Stimulated activated CD4-positive, alpha-beta T cell treated with anti-CD3 and anti-CD28 coated beads, Interleukin-2, amount 100 ng/mL, for 4 hours (primary cell): Measurements from ENCODE around the gene ATP5MC3.
"Not testable (repeated sequence)": the region's sequence is repeated elsewhere in the genome, so short reads cannot be mapped to it uniquely, and the experiment has no call there.

Experiments used
- DNase-seq: peaks from one replicate; pipeline ENCODE4 v3.0.0-alpha.2; 2020; ENCODE audit warnings: low read depth

ATP5MC3 gene

GRCh38 chr2:175181104-175181876, at the start of gene ATP5MC3:
ATP5MC3 (minus strand) TSS chr2:175181710; CDS start chr2:175181393, 317 bp downstream.
- peak; percentile 86 for DNase-seq

DNA sequence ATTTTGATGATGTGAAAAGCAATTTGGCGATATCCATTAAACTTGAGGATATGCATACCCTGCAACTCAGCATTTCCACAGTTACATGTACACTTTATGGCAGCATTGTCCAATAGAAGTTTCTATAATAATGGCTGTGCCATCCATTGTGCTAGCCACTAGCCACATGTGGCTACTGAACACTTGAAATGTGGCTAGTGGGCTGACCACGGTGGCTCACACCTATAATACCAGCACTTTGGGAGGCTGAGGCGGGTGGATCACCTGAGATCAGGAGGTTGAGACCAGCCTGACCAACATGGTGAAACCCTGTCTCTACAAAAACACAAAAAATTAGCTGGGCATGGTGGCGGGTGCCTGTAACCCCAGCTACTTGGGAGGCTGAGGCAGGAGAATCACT, 47.1 kb upstream of the ATP5MC3 start:
- not testable (repeated sequence) for DNase-seq

DNA sequence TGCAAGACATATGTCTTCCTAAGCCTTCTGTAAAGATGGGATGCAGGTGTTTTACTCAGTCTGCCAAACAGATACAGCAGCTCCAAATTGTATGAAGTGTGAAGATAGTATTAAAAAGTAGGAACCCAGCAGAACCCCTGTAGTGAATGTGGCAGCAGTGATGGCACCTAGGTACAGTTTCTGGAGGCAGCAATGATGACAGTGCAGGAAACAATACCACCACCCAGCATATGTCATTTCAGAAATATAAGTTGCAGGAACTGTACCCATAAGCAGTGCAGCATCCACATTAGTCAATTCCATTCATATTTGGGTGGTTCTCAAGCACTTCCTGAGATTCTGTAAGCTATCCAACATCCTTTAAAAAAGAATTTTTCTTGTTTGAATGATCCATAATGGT, 46.7 kb upstream of the ATP5MC3 start:
- no peak for DNase-seq

GRCh38 chr2:175227393-175227792, 45.9 kb upstream of the ATP5MC3 start:
- no peak for DNase-seq

- DNase-seq = no peak
Measured at GRCh38 chr2:175220075-175220474, 38.6 kb upstream of the ATP5MC3 start.

DNA sequence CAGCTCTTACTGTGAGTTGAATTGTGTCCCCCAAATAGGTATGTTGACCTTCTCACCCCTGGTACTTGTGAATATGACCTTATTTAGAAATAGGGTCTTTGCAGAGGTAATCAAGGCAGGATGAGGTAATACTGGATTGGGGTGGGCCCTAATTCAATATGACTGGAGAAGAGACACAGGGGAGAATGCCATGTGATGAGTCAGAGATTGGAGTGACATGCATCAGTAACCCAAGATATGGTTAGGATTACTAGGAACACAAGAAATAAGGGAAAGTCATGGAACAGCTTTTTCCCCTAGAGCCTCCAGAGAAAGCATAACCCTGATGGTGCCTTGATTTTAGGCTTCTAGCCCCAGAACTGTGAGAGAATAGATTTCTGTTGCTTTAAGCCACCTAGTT, 37.0 kb upstream of the ATP5MC3 start:
- no peak for DNase-seq

DNA sequence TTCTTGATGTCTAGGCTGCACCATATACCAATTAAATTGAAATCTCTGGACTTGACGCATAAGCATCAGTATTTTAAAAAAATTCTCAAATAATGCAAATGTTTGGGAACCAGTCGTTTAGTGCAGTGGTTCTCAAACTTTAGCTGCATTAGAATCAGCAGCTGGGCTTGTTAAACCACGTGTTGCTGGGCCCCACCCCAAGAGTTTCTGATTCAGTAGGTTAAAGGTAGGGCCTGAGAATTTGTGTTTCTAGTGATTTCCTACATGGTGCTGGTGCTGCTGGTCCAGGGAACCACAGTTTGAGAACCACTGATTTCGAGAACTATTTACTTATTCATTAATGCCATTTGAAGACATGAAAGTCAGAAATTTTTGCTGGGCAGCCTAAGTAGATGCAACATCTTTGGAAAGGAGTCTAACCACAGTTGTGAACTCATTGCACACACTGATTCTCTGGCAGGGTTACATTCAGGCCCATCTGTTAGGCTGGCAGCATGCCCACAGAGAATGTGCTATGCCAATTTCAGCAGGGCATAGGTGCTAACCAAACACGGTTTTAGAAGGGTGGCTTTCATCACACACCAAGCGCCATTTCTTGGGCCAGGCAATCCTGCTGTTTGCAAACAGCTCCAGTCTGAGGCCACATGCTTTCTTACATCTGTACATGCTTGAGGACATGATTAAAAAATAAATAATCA, 26.4 kb upstream of the ATP5MC3 start:
- DNase-seq = no peak

DNA sequence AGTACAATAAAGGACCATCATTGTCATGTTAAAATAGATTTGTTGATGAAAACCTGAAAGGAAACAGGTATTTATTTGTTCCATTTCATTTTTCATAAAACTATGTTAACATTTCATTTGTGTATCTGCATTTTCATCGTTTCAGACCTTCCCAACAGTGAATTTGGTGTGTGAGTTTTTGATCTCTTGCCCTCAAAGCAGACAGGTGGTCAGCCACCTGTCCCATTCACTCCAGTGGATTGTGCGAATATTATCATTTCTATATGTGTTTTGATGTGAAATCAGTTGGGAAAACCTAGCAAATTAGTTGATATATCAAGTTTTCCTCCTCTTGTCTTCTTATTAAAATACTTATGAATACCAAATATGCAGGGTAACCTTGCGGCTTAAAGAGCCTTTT, 25.4 kb upstream of the ATP5MC3 start:
- DNase-seq = no peak

DNA sequence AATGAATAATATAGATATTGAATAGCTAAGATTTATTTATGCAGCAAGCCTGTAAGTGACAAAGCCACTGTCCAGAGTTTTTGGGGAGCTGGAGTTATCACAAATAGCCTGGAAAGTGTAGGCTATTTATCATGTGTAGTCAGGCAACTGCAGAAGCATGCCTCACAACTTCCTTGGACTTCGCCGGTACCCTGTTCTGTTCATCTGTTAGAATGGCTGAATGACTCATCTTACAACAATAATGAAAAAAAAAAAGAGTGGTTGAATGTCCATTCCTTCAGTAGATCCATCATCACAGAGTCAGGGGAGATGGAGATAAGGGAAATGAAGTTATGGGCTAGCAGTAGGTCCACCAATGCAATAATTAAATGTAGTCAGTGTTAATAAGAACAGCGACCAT, 24.0 kb upstream of the ATP5MC3 start:
- DNase-seq = no peak

DNA sequence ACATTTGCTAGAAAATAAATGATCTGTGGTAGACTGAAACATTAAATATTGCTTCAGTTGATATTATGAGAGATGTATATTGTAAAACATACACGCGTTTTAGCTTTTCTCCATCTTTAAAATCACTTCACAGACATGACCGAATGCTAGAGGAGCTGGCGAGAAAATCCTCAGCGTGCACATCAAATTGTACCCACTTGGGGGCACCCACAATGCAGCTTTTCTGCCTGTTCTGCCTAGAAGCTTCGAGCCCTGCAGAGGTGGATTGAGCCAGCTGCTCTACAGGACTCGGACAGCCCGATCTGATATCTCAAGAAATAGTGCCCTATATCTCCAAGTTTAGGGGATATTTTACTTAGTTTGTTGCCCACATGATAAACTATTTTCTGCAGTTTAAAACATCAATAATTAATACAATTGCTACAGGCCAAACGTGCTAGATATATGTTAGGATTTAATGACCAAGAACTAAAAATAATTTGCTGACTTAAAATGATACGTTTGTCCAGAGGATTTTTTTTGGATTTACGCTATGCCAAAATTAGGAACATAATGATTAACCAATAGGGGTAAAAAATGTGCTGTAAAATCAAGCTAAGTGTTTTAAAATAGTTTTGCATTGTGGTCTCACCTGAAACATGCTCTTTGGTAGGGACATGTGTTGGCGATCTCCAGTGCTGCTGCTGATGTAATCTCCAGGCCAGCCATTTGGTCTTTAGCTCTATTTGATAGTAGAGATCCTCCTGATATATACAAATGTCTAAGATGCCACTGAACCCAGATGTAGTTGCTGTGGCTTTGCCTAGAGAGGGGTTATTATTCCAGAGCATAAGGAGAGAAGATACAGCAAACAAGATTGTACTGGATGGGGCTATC, 22.3 kb upstream of the ATP5MC3 start:
- peak; percentile 11 for DNase-seq

DNA sequence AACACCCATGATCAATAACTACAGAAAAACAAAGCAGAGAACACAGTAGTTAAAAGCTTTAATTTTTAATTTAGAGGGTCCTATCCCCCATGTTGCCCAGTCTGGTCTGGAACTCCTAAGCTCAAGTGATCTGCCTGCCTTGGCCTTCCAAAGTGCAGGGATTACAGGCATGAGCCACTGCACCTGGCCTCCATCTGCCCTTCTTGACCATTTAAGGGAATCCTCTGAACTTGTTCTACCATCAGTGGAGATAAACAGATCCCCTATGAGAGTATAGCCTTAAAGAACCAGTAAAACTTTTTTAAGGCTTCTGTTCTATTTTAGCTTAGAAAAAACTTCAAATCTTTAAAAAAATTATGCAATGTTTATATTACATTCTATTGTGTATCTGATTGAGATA, 13.5 kb upstream of the ATP5MC3 start:
- DNase-seq = no peak

- DNase-seq = no peak
Measured at GRCh38 chr2:175188761-175189160, 7.3 kb upstream of the ATP5MC3 start.

- DNase-seq = no peak
Measured at GRCh38 chr2:175187378-175187777, 5.9 kb upstream of the ATP5MC3 start.

DNA sequence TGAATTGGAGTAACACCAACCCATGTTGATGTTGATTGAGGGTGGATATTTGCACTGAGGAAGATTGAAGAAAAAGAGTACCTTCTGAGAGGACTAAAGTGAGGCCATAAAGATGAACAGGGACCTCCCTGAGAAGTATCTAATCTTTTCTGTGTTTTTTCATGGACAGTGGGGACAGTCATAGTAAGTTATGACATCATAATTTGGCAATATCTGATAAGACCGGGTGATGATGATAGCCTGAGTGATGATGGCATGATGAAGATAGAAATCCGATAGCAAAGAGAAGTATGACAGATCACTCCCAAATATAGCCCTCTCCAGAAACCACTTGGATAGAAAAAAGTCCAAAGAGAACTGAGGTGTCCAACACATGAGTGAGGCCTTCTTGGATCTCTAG, 2.2 kb upstream of the ATP5MC3 start:
- DNase-seq = no peak

DNA sequence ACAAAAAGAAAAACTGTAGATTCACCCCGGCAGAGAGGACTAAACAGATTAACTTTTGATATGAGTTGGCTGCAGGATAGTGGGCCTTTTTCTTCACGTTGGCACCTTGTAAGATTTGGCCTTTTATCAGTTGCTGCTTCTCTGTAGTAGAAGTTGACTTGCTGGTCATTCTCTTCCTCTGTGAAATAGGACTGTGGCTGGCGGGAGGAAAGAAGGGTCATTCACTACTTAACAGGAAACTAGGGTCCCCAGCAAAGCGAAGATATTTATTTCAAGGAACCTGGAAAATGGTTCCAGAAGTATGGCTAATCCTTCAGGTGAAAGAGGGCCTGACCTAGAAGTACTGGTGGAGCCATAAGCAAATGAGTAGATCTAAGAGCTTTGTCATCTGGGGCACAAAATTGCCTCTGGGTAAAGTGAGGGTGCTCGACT, 383 bp upstream of the ATP5MC3 start:
- DNase-seq = no peak

DNA sequence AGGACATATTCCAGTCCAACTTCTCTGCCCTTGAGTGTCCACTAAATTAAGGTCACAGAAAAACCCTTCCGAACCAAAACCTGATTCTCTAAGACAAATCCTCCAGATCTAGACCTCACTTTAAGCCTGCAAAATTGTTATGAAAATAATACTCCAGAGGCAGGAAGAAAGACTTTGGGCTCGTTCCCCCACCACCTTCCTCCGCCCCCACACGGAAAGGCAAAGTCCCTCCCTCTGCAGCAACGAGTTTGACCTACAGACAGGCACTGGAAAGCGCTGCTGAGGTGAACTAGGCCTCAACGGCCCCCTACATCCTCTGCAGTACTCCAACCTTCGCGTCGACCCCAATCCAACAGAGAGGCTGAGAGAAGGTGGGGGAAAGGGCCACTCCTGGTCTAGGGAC, 808 bp downstream of the ATP5MC3 start:
- peak; percentile 48 for DNase-seq

GRCh38 chr2:175176624-175177023, 4.9 kb downstream of the ATP5MC3 start:
- no peak for DNase-seq

DNA sequence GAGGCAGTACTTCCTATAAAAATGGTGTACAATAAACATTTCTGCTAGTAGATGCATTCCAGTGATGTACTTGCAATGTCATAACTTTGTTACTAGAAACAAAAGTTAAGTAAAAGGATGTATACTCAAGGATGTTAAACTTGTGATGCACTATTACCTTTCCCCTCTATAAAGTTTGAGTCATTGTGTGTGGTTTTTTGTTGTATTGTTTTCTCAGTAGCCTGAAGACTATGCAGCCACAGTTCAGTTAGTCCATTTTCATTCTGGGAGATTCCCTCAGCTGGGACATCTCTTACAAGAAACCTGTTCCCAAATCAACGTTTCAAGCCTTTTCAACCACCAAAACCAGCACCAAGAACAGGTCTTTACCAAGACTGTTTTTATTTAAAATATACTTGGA, 5.6 kb downstream of the ATP5MC3 start:
- DNase-seq = no peak

- DNase-seq = no peak
Measured at GRCh38 chr2:175175320-175175719, 6.2 kb downstream of the ATP5MC3 start.

DNA sequence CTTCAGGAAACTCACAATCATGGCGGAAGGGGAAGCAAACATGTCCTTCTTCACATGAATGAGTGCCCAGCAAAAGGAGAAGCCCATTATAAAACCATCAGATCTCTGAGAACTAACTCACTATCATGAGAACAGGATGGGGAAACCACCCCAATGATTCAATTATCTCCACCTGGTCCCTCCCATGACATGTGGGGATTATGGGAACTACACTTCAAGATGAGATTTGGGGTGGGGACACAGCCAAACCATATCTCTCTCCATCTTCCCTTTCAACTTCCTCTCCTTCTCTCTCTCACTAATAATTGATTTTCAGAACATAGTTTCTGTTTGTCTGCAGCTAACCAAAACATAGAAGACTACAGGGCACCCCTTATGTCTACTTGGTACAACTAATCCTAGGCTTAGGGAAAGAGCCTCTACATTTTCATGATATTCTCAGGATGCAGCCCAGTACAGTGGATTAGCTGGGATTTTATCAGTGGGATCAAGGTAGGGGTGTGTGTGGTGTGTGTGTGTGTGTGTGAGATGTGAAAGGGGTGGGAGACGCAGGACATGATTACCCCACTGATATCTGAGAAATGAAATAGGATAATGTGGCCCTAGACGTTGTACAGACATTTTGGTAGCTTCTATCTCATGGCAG, 10.7 kb downstream of the ATP5MC3 start:
- DNase-seq = no peak

DNA sequence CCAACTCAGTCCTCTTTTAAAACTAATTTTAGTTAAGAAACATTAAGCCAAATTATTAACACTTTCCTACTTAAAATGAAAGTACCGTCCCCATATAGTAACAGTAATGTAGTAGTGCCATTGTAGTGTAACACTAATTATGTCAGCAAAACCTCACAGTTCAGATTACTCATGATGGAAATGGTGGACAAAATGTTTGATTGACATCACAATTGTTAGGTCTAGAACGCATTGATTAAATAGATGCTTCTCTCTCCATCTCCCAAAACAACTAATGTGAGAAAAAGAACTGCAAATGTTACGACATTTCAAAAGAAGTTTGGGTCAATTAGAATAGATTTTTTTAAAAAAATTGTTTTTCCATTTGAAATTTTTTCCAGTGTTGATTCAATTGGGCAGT, 12.3 kb downstream of the ATP5MC3 start:
- no peak for DNase-seq

GRCh38 chr2:175168564-175168945, 13.0 kb downstream of the ATP5MC3 start:
- no peak for DNase-seq
